Cerebellar nuclear complex (tissue), 1 donor: ENCODE data around the gene KIRREL3.

ENCODE experiments used
- DNase-seq, 2 experiments: peaks; one replicate each; lab custom pipeline; 2025; lab: John Stamatoyannopoulos, UW

KIRREL3 gene

DNA sequence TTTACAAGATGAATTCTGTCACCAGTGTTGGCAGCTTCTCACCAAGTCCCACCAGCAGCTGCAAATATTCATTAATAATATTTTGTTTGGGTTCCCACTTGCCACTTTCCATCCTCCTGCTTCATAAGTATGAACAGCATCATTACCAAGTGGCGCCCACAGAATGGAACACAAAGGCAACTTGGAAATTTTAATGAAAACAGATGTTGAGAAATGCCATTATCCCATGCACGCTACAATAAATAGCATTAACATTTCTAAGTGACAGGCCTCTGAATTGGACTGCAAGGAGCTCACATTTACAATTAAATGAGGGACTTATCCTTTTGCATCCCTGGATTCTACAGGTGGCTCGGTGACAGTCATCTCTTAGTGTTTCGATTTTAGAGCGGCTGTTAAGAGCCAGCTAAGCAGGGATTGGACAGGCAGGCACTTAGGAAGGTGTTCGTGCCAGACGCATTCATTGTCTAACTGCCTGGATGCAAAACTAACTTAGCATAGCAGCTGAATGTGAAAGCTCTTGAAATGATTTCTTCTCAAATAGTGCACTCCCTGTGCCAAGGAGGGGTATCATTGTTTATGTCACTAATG, 170.3 kb downstream of the KIRREL3 start:
- DNase-seq, result no peak

DNA sequence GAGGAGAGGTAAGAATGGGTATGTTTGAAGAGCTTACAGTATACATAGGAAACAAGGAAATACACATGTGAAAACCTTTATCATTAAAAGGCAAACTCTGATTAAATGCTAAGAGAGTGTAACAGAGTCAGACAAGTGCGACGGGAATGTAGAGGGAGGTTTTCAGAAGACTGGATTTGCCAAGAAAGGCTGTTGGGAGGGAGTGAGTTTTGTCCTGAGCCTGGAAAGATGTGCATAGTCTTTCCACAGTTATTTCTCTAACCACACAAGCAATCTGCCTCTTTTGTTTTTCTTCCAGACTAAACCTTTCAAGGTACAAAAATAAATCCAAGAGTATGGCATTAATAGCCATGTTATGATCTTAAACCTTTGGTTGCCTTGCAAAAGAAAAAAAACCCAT, 170.9 kb downstream of the KIRREL3 start:
- no peak for DNase-seq

DNA sequence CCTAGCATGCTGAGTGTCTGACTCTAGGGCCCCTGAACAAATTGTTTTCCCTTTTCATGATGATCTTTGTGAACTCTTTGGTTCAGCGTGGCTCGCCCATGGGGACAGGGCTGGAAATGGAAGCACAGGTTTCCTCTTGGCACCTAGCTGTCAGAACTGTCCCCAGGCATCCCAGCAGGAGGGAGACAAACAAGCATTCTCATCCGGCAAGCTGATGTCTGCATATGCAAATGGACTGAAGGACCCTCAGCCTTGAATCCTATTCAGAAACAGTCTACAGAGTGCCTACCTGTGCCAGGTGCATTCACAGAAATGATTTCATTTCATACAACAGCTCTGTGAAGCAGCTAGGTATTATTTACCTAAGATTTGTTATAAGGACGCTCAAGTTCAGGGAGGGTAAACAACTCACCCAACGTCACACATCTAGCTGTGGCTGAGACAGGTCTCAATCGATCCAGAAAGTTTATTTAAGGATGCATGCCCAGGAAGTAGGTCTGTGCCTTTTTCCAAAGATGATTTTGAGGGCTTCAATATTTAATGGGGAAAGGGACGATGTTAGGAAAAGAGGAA, 176.4 kb downstream of the KIRREL3 start:
- no peak for DNase-seq

DNA sequence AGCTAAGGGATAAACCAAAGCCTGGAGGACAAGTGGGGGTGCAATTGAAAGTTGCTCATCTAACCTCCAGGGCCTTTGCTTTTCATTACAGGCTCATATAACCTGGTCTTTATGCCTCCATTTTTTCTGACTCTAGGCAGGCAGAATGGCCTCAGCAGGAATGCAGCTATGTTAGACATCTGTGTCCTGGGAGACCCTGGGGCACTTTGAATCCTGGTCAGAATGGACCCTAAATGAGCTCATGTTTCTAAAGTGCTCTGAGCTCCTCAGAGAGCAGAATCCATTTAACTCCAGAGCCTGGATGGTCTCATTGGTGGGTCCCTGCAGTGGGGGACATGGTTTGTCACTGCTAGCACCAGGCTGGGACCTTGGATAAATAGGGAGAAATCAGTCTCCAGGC, 177.3 kb downstream of the KIRREL3 start:
- DNase-seq, result no peak

DNA sequence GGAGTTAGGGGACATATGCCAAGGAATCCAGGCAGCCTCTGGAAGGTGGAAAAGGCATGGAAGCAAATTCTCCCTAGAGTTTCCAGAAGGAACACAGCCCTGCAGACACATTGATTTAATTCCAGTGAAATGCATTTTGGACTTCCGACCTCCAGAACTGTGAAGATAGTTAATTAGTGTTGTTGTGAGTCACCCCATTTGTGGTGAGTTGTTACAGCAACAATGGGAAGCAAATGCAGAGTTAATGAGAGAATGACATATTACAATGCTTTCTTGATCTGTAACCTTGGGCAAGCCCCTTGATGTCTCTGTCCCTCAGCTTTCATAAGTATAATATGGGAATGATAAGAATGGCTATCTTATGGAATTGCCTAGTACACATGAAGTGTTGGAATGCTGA, 178.7 kb downstream of the KIRREL3 start:
- DNase-seq, result no peak

DNA sequence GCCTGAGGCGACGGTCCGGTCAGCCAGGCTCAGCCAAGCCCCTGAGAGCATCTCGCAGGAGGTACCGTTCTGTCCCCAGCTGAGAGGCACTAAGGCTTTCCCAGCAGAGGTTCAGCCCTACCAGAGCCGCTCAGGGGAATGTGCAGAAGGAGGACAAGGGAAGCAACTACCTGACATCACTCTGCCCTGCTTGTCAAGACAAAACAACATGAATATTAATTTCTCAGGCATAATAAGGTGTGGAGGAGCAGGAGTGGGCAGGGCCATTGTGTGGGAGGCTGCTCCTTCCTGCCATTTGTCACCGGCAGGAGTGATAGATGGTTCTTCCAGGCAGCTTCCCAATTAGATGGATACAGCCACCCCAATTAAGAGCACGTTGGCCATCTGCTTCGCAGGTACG, 181.4 kb downstream of the KIRREL3 start:
- no peak for DNase-seq

DNA sequence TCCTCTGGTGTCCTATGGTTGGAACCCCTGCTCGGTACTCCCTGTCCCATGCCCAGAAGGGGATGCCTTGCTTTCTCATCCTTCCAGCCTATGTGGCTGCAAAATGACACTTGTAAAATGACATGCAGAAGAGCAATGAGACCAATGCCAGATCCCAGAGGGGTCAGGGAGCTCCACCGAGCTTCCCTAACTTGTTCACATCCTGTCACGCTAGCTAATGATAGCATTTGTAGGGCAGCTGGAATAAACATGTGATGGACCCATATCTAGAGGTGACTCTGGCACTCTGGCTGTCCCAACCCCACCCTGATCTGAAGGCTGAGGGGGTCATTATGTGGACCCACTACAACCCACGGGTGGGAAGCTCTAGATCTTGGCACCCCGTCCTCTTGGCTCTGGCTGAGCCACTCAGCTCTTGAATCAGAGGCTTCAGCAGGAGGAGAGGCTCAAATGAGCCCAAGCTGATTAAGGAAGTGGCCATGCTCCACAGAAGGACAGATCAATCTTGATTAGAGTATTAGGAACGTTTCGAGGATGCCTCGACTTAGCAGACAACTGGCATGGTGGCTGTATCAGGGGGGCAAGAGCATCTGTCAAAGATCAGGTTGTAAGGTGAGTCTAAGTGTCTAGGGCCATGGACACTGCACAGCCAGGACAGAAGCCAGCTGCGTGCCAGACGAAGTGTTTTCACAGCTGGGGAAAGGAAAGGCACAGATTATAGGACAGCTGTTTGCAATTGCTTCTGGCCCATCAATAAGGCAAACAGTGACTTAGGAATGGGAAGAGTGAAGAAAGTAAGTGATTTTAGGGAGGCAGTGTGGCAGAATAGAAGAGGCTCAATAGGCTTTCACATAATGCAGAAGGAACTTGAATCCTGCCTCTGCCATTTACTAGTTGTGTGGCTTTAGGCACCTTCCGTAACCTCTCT, 182.8 kb downstream of the KIRREL3 start:
- DNase-seq, result no peak

DNA sequence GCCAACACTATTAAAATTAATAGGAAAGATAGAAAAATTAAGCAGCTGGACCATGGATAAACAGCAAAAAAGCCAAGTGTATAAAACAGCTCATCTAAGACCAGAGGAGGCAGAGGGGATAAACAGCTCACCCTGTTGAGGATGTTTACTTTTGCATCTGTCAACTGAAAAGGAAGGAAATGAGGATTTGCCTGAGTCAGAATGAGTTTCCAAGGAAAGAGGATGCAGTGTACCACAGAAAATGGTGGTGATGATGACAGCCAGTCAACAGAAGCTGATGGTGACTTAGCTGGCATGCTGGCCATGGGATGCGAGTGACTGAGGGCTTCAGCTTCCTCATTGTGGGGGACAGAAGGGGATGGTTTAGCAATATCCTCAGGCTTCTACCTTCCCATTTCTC, 183.5 kb downstream of the KIRREL3 start:
- no peak for DNase-seq

DNA sequence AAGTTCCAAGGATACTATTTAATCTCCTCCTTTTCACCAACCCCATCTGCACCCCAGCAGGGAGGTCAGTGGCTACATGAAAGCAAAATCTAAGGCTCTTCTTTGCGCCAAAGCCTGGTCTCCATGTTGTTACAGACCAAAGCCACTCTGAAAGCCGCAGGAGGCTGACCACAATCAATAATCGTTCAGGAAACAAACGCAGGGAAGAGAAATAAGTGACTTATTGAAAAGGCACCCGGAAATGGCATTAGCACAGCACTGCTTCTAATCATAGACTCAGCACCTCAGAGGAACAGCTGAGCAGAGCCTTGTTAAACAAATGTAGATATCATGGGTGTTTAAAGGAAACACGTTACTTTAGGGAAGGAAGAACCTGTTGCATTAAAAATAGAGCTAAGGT, 183.9 kb downstream of the KIRREL3 start:
- no peak for DNase-seq

DNA sequence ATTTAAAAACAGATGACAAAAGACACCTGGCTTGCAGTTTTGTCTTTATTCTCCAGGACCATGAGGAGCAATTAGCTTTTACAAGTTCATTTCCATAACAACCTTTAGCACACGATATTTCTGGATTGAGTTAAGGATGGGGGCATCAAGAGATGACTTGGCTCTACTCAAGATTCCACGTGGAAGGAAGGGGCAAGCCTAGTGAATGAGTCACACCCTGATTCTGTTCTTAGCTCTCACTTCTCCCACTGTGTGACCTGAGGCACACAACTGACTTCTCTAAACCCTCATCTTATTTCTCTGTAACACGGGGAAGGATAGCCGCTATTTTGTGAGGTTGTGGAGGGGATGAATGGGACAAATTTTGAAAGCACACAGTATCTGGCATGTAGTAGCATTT, 185.5 kb downstream of the KIRREL3 start:
- DNase-seq, result no peak

DNA sequence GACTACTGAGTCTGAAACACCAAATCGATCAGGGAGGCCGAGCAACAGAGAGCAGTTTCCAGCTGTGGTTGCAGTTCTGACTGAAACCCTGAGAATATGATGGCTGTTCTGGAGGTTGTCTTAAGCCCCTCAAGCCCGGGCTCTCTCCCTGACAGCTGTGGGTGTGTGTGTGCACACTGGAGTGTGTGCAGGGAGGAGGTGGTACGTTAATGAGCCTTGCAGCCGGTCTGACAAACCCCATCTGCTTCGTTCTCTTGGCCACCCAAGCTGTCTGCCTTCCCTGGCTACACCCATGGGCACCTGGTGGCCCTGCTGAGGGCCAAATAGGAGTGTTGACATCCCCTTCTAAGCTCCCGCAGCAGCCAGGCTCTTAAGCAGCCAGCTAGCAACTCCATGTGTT, 189.8 kb downstream of the KIRREL3 start:
- DNase-seq, result no peak

DNA sequence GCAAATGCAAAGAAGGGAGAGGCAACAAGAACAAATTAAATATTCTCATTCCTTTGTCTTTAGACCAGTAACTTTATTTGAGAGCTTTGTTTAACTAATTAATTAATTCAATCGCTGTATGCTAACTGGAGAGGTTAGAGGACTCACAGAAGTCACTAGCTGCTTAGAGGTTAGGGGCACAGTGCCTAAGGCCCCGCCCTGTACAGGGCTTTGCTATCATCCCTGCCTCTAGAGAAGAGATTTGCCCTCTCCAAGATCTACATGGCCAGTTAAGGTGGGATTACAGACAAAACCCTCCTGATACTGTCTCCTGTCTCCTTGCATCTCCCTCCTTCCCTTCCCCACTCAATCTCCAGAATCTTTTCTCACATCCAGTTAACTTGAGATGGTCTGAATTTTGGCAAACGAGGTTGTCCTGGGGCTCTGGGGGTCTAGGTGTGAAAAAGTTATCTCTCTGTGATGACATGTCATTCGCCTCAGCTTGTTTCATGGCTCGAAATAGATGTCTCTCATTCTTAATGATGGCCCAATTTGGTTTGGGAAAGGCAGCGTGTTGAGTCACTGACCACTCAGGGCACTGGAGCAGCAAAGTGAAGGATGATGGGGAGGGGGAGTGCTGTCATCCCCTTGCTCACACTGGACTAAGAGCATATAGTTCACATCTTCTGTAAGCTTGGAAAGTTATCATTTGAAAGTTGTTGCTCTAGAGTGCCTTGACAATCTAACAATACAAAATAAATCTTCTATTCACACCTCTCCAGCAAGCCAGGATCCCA, 190.9 kb downstream of the KIRREL3 start:
- DNase-seq, result no peak

DNA sequence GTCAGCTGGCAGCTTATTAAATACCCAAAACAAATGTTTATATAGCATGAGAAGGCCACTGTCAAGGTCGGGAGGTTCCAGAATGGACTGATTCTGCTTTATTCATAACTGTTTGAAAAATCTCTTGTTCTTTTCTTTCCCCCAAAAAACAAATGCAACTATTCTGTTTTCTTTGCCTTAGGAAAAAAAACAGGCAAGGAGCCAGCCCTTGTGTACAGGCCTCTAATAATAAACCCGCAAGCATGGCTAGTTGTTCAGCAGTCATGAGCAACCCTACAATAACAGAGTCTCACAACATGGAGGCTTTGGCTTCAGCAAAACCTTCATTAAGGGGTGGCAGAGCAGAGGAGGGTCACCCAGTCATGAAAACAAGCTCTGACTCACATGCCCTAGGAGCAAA, 191.7 kb downstream of the KIRREL3 start:
- DNase-seq, result no peak

DNA sequence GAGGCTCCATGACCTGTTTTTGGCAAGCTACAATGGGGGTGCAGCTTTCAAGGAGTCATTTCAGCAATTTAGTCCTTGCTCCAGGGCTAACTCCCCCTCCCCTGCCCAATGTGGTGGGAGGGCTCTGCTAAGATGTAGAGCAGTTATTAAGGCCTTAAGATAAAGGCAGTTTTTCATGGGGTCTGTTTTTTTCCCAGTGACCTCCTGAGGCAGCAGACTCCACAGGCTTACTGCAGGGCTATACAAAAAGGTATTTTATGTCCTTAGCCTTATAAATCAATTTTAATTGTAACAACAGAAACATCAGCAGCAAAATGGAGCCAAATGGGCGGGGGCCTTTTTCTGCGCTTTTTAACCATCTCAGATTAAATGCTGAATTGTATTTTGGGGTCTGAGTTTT, 192.3 kb downstream of the KIRREL3 start:
- DNase-seq, result no peak

DNA sequence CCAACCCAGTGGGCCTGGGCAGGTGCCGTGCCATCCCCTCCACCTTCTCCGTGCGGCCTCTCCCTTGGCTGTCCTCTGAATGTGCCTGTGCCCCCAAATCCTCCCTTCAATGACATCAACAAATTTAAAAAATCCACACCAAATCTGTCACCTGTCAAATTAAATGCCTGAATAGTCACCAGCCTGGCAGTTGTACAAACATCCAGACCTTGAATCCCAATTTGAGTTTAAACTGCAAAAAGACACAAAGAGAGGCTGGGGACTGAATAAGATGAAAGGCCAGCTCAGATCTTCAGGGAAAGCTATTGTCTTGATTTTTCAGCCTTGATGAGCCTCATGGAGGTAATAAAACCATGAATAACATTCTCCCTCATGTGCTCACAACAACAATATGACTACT, 194.7 kb downstream of the KIRREL3 start:
- no peak for DNase-seq

DNA sequence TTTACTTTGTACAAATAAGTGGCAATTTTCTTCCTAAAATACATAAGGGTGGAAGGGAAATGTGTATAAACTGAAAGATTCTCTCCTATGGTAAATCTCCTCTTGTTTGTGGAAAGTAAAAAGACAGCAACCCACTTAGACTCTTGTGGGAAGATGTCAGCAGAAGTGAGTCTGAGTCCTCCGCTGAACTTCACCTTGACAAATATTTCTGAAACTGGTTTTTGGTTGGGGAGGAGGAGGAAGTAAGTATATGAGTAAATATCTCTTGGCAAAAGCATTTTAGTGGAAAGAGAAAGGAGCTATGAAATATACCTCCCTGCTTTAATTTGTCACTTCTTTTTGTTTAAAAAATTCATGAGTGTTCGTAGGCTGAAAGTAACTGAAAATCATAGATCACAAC, 196.2 kb downstream of the KIRREL3 start:
- no peak for DNase-seq

DNA sequence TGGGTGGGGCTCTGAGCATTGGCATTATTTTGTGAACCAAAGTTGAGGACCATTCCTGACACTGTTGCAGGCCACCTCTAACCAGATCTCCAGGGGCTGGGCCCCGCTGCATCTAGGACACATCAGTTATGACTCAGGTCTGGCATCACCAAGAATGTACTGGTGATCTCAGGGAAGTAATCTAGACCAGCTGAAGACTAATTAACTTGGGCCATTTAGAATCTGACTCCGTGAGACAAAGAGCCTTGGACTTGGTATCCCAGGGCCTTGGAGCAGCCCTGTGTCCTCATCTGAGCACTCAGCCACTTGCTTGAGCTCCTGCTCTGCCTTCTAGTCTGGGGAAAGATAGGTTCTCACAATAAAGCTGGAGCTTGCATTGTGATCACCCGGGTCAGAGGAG, 200.6 kb downstream of the KIRREL3 start:
- DNase-seq, result no peak

DNA sequence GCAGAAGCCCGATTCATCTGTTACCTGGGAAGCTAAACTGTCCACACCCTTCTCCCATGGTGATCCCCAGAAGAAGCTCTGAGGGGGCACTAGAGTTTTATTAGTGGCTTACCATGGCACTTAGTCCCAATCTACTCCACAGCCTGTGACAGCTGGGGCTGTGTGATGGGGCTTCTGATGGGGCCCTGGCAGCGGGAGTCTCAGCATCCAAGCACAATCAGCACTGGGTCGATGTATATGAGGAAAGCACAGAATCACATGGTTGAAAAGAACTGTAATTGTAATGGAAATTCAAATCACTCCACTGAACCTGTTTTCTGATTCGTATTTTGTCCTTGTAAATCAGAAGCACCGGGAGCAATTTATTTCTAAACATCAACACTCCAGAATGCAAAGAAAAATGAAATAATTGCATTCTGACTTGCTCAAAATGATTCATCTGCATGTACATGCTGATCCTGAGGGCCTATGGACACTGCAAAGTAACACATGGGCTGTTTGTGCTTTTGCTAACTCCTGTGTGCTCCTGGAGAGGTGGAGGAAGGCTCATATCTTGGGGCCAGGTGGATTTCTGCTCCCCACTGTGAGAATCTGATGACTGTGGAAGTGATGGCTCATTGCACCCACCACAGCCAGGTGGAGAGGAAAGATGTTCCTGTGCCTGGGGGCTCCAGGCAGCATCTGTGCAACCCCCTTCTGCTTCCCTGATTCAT, 203.0 kb downstream of the KIRREL3 start:
- peak in 1 of 2 experiments; percentile 16 for DNase-seq

DNA sequence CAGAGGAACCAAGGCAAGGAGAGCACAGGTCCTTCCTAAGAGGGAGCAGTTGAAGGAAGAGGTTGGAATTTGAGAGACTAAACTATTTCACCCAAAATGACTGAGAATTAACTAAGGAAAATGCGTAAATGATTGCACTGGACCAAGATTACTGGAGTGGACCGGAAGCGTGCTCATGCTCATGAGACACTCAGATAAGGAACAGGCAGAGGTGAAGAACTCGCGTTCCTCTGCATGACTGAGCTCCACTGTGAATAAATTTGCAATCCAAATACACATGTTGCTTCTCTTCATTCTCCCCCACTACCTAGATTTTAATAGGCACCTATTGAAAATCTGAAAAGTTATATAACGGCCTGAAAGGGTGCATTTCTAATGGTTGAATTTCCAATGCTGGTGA, 207.0 kb downstream of the KIRREL3 start:
- no peak for DNase-seq

DNA sequence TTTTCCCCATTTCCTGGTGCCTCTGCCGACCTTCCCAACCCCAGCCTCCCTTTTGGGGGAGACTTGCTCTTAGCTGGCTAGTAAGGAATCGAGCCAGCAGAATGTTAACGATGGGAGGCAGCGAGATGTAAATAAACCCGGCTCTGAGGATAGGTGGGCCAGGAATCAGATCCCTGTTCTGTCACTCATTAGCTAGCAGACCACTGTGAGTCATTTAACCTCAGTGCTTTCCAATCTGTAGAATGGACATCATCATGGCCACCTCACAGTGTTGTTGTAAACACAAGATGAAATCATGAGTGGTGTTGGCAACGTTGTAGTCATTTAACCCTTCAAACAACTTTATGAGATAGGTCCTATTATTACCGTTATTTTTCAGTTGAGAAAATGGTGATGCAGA, 208.6 kb downstream of the KIRREL3 start:
- no peak for DNase-seq

DNA sequence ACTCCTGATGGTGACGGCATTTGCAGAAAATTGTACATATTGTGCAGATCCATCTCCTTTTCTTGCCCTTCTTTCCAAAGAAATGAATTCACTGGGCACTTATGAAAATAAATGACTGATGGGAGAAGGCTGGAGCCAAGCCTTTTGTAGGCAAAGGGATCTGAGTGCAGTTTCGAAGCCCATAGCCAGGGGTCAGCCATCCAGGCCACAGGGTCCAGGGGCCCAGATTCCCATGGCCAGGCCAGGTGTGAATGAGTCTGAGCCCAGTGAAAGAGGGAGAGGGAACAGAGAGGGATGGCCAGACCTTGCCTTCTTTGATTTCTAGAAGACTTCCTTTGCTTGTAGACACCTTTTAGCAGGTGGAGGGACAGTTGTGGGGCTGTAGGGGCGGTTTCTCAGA, 209.1 kb downstream of the KIRREL3 start:
- DNase-seq, result no peak

DNA sequence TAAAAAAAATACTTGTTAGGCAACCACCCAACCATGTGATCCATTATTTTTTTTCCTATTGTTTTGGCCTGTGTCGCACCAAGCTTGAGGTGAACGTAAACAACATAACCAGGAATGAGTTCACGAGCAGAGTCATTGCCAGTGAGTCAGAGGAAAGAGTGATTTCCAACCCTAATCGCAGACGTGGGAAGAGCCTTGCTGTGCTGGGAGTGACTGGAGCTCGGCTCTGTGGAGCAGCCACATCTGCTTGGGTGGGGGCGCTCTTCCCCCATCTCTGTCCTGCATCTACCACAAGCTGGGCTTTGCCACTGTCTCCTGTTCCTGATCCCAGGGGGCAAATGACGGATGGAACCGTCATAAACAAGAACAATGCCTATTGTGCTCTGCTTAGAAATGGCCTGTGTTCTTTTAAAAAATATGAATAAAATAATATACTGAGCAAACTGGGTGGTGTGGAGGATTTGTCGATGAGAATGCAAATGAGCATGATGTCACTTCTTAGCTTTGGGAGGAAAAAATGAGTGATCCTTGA, 210.0 kb downstream of the KIRREL3 start:
- DNase-seq, result no peak
